Measurements from ENCODE around the gene RBM18. TPM values are rescaled to one million over a fixed set of nuclear protein-coding genes. Genes with fewer than 3 reads are reported as not detected.

Gene RBM18
- total RNA-seq, 1 experiment from 2014 or later: 19.2 TPM

DNA sequence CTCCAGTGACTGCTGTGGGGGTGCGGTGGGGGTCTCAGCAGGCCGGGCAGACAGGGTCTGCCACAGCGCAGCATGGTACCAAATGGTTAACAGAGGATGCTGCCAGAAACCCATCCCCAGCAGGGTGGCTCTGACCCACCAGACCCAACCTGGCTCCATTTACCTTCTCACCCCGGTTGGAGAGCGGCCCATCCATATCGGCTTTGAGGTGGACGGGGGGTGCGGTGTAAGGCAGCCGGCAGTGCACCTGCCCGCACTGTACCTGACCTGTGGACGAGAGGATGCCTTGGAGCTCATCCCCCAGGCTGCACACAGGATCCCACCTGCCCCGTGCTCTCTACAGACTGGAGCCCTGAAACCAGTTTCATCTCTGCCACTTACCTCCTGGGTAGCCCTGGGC, 55.2 kb downstream of the RBM18 start:
- intact Hi-C loops (cut with micrococcal nuclease; ENCODE audit: unreplicated experiment) (no loop called here), in situ Hi-C loops (cut with HindIII; ENCODE audit: low pct_unique_long_range_greater_than_20kb, low sequenced_read_pairs) (no loop called here)
- TF ChIP-seq TCF7L2 (IDR thresholded peaks at IDR 0.05; ENCODE audit: low read depth, low read length): no peak
- no peak for TF ChIP-seq POLR2AphosphoS5 (IDR thresholded peaks at IDR 0.05; ENCODE audit: low read depth, low read length)
- TF ChIP-seq, protein P1, sequence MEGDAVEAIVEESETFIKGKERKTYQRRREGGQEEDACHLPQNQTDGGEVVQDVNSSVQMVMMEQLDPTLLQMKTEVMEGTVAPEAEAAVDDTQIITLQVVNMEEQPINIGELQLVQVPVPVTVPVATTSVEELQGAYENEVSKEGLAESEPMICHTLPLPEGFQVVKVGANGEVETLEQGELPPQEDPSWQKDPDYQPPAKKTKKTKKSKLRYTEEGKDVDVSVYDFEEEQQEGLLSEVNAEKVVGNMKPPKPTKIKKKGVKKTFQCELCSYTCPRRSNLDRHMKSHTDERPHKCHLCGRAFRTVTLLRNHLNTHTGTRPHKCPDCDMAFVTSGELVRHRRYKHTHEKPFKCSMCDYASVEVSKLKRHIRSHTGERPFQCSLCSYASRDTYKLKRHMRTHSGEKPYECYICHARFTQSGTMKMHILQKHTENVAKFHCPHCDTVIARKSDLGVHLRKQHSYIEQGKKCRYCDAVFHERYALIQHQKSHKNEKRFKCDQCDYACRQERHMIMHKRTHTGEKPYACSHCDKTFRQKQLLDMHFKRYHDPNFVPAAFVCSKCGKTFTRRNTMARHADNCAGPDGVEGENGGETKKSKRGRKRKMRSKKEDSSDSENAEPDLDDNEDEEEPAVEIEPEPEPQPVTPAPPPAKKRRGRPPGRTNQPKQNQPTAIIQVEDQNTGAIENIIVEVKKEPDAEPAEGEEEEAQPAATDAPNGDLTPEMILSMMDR (IDR thresholded peaks at IDR 0.05): no peak
- no peak for TF ChIP-seq SIN3A (IDR thresholded peaks at IDR 0.05; ENCODE audit: borderline replicate concordance, insufficient read depth, low read depth, low read length)
- no peak for TF ChIP-seq REST (IDR thresholded peaks at IDR 0.05; ENCODE audit: insufficient read depth in 1 of 2, low read depth in 2 of 2, low read length in 1 of 2)
- ChIA-PET CTCF (no interaction called here), POLR2A (interaction anchor here (0.7 kb wide), 1 partner anchor 425 kb away, joined by 4 read pairs; no protein-coding TSS in a partner anchor)
- DNase-seq (ENCODE audit: low read depth, low spot score): no peak
- no peaks in the 10 kb centered on the region for H3K27me3 ChIP-seq (ENCODE audit: control insufficient read depth, insufficient read depth, low read length)
- H3K27ac ChIP-seq (ENCODE audit: low read length): no peak overlapping the region
- no peaks in the 10 kb centered on the region for H3K9me3 ChIP-seq (ENCODE audit: control insufficient read depth, insufficient read depth, low read depth, low read length)
- H3K4me3 ChIP-seq (ENCODE audit: low read depth in 2 of 2, low read length in 2 of 2): no peak overlapping the region
- no peaks in the 10 kb centered on the region for H3K36me3 ChIP-seq (ENCODE audit: control insufficient read depth, insufficient read depth, low read length)
- BruUV-seq (replicated peaks): no TSS peak
- no peak for ATAC-seq
- no peaks in the 10 kb centered on the region for H3K4me1 ChIP-seq (ENCODE audit: control insufficient read depth, insufficient read depth, low read length)

DNA sequence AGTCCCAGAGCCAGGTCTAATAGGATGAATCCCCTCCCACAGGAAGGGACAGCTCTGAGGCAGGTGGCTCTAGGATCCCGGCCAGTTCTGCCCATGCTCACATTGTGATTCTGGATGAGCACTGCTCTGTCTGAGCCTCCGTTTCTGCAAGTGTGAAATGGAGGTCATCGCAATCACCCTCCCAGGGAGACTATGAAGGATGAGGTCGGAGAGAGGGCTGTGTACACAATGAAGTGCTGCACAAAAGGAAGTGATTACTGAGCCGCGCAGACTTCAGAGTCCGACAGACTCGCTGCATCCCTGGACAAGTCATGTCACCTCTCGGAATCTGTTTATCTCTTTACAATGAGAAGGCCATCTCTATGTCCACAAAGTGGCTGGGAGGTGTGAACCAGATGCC, 57.5 kb downstream of the RBM18 start:
- ATAC-seq: no peak

More for the DNA sequence above, 57.5 kb downstream of the RBM18 start:
- ChIA-PET POLR2A (no interaction called here), CTCF (interaction anchor here (0.5 kb wide), 1 partner anchor 144 kb away, joined by 5 read pairs; no protein-coding TSS in a partner anchor)
- no peak for DNase-seq (ENCODE audit: low read depth, low spot score)
- Histone ChIP-seq H3K27me3 (ENCODE audit: control insufficient read depth, insufficient read depth, low read length) (no peaks in the 10 kb centered on the region), H3K36me3 (ENCODE audit: control insufficient read depth, insufficient read depth, low read length) (no peaks in the 10 kb centered on the region), H3K27ac (ENCODE audit: low read length) (no peak overlapping the region), H3K4me3 (ENCODE audit: low read depth in 2 of 2, low read length in 2 of 2) (no peak overlapping the region), H3K9me3 (ENCODE audit: control insufficient read depth, insufficient read depth, low read depth, low read length) (no peaks in the 10 kb centered on the region), H3K4me1 (ENCODE audit: control insufficient read depth, insufficient read depth, low read length) (no peaks in the 10 kb centered on the region)
- no TSS peak for BruUV-seq (replicated peaks)
- intact Hi-C loops (cut with micrococcal nuclease; ENCODE audit: unreplicated experiment): no loop called here
- TF ChIP-seq, protein P1 (IDR thresholded peaks at IDR 0.05): no peak
- no peak for TF ChIP-seq TCF7L2 (IDR thresholded peaks at IDR 0.05; ENCODE audit: low read depth, low read length)
- no peak for TF ChIP-seq POLR2AphosphoS5 (IDR thresholded peaks at IDR 0.05; ENCODE audit: low read depth, low read length)
- TF ChIP-seq SIN3A (IDR thresholded peaks at IDR 0.05; ENCODE audit: borderline replicate concordance, insufficient read depth, low read depth, low read length): no peak
- no peak for TF ChIP-seq REST (IDR thresholded peaks at IDR 0.05; ENCODE audit: insufficient read depth in 1 of 2, low read depth in 2 of 2, low read length in 1 of 2)
- in situ Hi-C loops (cut with HindIII; ENCODE audit: low pct_unique_long_range_greater_than_20kb, low sequenced_read_pairs): no loop called here

All from Panc1 (cell line).